ENCODE results near the gene WDFY4. TPM values are rescaled to one million over a fixed set of nuclear protein-coding genes. Genes with fewer than 3 reads are reported as not detected.

Gene WDFY4
- polyA plus RNA-seq, 2 of the 4 experiments (the other 2 are of a cell fraction), result not detected

GRCh38 chr10:48690791-48691660 is 6.4 kb downstream of the WDFY4 start:
- ChIA-PET POLR2A (no interaction called here), CTCF (interaction anchor here (1.1 to 2.1 kb wide), 2 partner anchors 12 to 35 kb away, joined by 3 to 6 read pairs; no protein-coding TSS in a partner anchor)
- 40% methylated on average over 7 of the region's 12 CpGs for WGBS (ENCODE audit: missing lambda C conversion rate)
- H3K9me3 ChIP-seq, result no peaks in the 10 kb centered on the region
- no peaks in the 10 kb centered on the region for H3K4me1 ChIP-seq
- H3K4me3 ChIP-seq, result no peak overlapping the region
- H3K4me2 ChIP-seq, result no peak overlapping the region
- DNase-seq (ENCODE audit: low read depth in 1 of 2, low spot score in 1 of 2) (no peak), ATAC-seq (no peak), FAIRE-seq (no peak)
- no peak for TF ChIP-seq RNF2 (IDR thresholded peaks at IDR 0.05; ENCODE audit: borderline replicate concordance, low read depth)
- no peak for TF ChIP-seq ZC3H11A (IDR thresholded peaks at IDR 0.05)
- no peak for TF ChIP-seq BHLHE40 (IDR thresholded peaks at IDR 0.05; ENCODE audit: low read depth, low read length)
- TF ChIP-seq TP53 (CRISPR knock-in tag; IDR thresholded peaks at IDR 0.05), result no peak
- TF ChIP-seq JUNB (IDR thresholded peaks at IDR 0.05), result no peak
- no peak for TF ChIP-seq CEBPB (IDR thresholded peaks at IDR 0.05)
- no peak for TF ChIP-seq POLR2A (IDR thresholded peaks at IDR 0.05; ENCODE audit: low read length)
- TF ChIP-seq BCL3 (IDR thresholded peaks at IDR 0.05), result no peak
- TF ChIP-seq HOXB13 (CRISPR knock-in tag; IDR thresholded peaks at IDR 0.05; ENCODE audit: low read depth), result no peak
- TF ChIP-seq FOSB (CRISPR knock-in tag; IDR thresholded peaks at IDR 0.05), result no peak
- TF ChIP-seq NPAS2 (CRISPR knock-in tag; IDR thresholded peaks at IDR 0.05; ENCODE audit: borderline replicate concordance), result no peak
- no peak for TF ChIP-seq RARB (CRISPR knock-in tag; IDR thresholded peaks at IDR 0.05)
- TF ChIP-seq CBX2 (IDR thresholded peaks at IDR 0.05; ENCODE audit: borderline replicate concordance, low read depth), result no peak
- no peak overlapping the region for H3K27ac ChIP-seq

GRCh38 chr10:48691812-48692528 is 7.3 kb downstream of the WDFY4 start:
- FAIRE-seq (no peak), DNase-seq (ENCODE audit: low read depth in 1 of 2, low spot score in 1 of 2) (no peak), ATAC-seq (no peak)
- no peak for TF ChIP-seq HOXB5 (CRISPR knock-in tag; IDR thresholded peaks at IDR 0.05)
- no peak for TF ChIP-seq CHD2 (IDR thresholded peaks at IDR 0.05; ENCODE audit: low read length, partially characterized antibody)
- no peak for TF ChIP-seq RARB (CRISPR knock-in tag; IDR thresholded peaks at IDR 0.05)
- no peak for TF ChIP-seq EHF (CRISPR knock-in tag; IDR thresholded peaks at IDR 0.05)
- no peak for TF ChIP-seq CTCF (IDR thresholded peaks at IDR 0.05)
- WGBS (ENCODE audit: missing lambda C conversion rate), result 20% methylated on average over 8 of the region's 8 CpGs
- no peaks in the 10 kb centered on the region for H3K4me1 ChIP-seq
- POLR2A ChIA-PET, result no interaction called here
- no peak overlapping the region for H3K4me2 ChIP-seq
- H3K27ac ChIP-seq, result no peak overlapping the region
- no peak overlapping the region for H3K4me3 ChIP-seq
- CTCF ChIA-PET, result no interaction called here
- H3K9me3 ChIP-seq, result no peaks in the 10 kb centered on the region

- Histone ChIP-seq H3K27ac (no peak overlapping the region), H3K4me3 (no peak overlapping the region), H3K4me1 (no peaks in the 10 kb centered on the region), H3K9me3 (no peaks in the 10 kb centered on the region), H3K4me2 (no peak overlapping the region)
- FAIRE-seq (no peak), ATAC-seq (no peak), DNase-seq (ENCODE audit: low read depth in 1 of 2, low spot score in 1 of 2) (no peak)
- no peak for TF ChIP-seq RAD21 (conservative IDR thresholded peaks at IDR 0.05 in 1 of 2, IDR thresholded peaks at IDR 0.05 in 1 of 2)
- no peak for TF ChIP-seq BCL3 (IDR thresholded peaks at IDR 0.05)
- no peak for TF ChIP-seq RNF2 (IDR thresholded peaks at IDR 0.05; ENCODE audit: borderline replicate concordance, low read depth)
- no peak for TF ChIP-seq MAX (IDR thresholded peaks at IDR 0.05)
- TF ChIP-seq CBX2 (IDR thresholded peaks at IDR 0.05; ENCODE audit: borderline replicate concordance, low read depth), result no peak
- TF ChIP-seq CBX8 (IDR thresholded peaks at IDR 0.05), result no peak
- TF ChIP-seq CTCF (IDR thresholded peaks at IDR 0.05), result no peak
- TF ChIP-seq EHF (CRISPR knock-in tag; IDR thresholded peaks at IDR 0.05), result no peak
- TF ChIP-seq NR3C1 (IDR thresholded peaks at IDR 0.05), result no peak
- ChIA-PET CTCF (interaction anchor here (2.9 kb wide), 1 partner anchor 37 kb away, joined by 8 read pairs; no protein-coding TSS in a partner anchor), POLR2A (no interaction called here)
- WGBS (ENCODE audit: missing lambda C conversion rate), result 64% methylated on average over 4 of the region's 4 CpGs
These were observed 8.1 kb downstream of the WDFY4 start for GRCh38 chr10:48692748-48693147.
